CD4-positive, alpha-beta T cell treated with Interferon alpha-2 for 1 hour (primary cell): Measurements from ENCODE around the gene LRRC3.

ENCODE experiments used
- DNase-seq, 2 donors: peaks; one replicate each; pipeline ENCODE4 v3.0.0-alpha.2; 2020 to 2022

LRRC3 gene

DNA sequence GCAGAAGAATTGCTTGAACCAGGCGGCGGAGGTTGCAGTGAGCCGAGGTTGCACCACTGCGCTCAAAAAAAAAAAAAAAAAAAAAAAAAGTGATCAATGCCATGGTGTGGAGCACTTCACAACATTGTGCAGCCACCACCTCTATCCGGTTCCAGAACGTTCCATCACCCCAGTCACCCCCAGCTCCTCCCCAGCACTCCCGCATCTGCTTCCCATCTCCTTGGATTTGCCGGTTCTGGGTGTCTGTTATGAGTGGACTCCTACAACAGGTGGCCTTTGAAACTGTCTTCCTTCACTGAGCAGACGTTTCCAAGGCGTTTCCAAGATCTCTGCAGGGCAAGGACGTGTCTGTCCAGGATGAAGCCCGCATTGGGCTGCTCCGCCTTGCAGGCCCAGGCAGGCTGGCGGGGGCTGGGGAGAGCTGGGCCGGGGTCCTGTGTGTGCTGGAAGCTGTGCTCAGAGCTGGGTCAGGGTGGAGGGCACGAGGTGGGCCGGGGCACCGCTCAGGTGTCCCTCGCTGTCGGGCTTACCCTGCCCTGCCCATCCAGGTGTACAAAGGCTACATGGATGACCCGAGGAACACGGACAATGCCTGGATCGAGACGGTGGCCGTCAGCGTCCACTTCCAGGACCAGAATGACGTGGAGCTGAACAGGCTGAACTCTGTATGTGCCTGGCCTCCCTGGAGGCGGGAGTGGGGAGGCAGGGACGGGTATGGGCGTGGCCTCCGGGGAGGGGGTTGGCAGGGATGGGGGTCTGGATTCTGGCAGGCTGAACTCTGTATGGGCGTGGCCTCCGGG is 14.9 kb upstream of the LRRC3 start:
- no peak for DNase-seq

DNA sequence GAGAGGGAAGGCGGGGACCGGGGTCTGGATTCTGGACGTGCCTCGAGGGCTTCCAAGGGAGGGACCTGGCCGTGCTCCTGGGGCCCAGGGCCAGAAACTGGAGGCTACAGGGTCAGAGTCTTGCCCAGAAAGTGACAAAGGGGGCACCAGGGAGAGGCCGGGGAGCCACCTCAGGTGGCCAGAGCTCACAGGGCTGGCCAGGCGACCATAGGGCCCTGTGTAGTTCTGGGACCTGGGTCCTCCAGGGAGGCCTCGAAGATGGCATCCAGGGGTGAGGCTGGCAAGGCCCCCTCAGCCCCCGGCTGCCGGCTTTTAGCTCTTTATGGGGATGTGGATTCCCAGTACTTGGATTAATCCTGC is 14.3 kb upstream of the LRRC3 start:
- DNase-seq: no peak

DNA sequence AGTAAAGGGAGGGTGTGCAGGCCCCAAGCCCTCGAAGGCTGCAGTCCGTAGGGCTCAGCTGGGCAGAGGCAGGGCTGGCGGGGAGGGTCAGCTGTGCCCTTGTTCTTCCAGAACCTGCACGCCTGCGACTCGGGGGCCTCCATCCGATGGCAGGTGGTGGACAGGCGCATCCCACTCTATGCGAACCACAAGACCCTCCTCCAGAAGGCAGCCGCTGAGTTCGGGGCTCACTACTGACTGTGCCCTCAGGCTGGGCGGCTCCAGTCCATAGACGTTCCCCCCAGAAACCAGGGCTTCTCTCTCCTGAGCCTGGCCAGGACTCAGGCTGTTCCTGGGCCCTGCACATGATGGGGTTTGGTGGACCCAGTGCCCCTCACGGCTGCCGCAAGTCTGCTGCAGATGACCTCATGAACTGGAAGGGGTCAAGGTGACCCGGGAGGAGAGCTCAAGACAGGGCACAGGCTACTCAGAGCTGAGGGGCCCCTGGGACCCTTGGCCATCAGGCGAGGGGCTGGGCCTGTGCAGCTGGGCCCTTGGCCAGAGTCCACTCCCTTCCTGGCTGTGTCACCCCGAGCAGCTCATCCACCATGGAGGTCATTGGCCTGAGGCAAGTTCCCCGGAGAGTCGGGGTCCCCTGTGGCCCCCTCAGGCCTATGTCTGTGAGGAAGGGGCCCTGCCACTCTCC is 13.6 kb upstream of the LRRC3 start:
- no peak for DNase-seq

DNA sequence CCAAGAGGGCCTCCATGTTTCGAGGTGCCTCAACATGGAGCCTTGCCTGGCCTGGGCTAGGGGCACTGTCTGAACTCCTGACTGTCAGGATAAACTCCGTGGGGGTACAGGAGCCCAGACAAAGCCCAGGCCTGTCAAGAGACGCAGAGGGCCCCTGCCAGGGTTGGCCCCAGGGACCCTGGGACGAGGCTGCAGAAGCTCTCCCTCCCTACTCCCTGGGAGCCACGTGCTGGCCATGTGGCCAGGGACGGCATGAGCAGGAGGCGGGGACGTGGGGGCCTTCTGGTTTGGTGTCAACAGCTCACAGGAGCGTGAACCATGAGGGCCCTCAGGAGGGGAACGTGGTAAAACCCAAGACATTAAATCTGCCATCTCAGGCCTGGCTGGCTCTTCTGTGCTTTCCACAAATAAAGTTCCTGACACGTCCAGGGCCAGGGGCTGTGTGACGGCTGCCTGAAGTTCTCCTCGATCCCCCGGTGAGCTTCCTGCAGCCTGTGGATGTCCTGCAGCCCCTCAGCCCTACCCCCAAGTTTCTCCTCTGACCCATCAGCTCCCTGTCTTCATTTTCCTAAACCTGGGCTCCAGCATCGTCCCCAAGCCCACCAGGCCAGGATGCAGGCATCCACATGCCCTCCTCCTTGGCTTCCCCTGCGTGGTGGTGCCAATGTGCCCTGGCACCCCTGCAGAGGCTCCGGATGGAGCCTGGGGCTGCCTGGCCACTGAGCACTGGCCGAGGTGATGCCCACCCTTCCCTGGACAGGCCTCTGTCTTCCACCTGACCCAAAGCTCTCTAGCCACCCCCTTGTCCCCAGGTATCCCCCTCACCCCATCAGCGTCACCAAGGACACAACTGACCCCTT is 12.8 kb upstream of the LRRC3 start:
- no peak for DNase-seq

DNA sequence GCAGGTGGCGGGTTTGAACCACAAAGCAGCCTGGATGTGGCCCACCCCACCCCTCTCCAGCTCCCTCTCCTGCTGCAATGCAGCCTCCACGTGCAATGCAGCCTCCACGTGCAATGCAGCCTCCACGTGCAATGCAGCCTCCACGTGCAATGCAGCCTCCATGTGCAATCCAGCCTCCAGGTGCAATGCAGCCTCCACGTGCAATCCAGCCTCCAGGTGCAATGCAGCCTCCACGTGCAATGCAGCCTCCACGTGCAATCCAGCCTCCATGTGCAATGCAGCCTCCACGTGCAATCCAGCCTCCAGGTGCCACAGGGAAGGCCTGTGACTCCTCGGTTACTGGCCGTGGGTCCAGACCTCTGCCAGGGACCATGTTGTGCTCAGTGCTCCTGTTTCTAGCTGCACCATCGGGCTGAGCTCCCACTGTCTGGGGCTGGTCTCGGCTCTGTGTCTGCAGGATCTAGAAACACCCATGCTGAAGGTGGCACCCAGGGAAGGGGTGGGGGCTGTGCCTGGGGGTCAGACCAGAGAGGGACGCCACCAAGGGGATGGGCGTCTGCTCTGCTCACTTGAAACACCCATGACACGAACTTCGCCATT is 11.9 kb upstream of the LRRC3 start:
- DNase-seq: no peak

DNA sequence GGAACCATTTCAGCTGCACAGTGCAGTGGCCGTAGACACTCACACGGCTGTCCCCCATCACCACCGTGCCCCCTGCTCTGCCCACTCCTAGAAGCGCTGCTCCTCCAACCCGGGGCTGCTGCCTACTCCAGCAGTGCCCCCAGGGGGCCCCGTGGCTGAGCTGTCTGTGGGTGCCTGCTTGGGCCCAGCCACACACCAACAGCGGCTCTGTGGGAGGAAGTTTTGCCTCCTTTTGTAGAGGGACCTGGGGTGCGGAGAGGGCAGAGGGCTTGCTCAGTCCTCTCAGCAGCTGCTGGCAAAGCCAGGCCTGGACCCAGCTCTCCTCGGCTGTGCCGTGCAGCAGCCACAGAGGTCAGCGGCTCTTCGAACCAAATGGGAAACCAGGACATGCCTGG is 11.4 kb upstream of the LRRC3 start:
- DNase-seq: no peak

DNA sequence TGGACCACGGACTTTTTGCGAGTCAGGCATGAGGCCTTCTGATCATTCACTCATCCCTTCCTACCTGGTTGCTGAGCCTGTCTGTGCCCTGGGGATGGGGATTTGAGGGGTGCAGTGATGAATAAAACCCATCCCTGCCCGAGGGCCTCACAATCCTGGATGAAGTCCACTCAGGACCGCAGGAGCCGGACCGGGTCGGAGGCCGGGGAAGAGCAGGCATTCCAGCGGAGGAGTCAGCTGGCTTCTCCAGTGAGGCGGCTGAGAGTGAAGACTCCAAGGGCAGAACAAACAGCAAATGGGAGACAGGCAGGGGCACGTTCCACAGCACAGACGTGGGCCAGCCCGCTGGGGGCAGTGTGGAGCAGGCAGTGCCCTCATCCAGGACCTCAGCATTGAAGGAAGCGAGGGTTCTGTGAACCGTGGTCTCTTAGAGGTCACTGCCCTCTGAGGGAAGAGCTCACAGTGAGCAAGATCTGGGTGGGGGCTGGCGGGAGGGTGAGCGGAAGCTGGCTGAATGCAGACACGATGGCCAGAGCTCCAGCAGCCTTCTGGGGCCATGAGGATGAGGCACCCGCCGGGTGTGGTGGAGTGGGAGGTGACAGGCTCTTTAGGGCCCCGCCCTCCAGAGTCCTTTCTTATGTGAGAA is 10.9 kb upstream of the LRRC3 start:
- DNase-seq: no peak

DNA sequence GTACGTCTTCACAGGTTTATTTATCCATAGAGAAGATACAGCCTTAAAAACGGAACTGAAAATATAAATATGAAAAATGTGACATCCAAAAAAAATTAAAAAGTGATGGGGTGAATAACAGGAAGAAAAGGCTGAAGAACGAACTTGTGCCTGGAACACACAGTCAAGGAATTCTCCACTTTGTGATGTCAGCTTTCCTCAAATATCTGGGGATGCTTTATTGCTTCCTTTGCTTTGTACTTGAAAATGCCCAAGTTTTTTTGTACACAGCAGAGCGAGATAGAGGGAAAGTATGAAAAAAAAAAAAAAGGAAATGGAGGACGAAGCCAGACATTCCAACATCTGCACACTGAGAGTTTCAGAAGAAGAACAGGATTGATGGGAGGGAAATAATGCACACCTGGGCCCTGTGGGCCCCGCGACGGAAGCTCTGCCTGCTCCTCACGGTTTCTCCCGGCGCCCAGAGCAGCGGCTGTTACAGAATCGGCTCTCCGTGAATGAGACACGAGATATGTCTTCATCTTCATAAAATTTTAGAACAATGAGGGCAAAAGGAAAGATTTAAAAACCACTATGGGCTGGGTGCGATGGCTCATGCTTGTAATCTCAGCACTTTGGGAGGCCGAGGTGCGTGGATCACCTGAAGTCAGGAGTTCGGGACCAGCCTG is 10.0 kb upstream of the LRRC3 start:
- DNase-seq: no peak

DNA sequence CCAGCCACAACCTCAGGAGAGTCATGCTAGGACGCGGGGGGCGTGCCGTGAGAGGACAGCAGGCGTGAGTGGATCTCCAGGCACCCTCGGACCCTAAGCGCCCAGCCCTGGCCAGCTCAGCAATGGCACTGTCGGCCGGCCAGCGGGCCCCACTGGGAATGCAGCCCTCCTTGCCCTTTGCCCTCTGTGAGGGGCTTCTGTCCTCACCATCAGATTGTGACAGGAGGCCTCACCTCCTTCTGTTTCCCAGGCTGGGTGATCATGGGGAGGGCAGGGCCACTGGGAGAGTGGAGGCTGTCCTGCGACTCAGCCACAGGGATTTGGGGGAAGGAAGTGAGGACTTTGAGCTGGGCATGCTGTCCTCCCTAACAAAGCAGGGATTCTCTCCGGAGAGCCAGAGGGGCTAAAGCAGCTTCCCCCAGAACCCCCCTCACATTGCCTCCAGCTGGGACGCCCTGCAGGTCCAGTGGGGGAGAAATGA is 6.6 kb upstream of the LRRC3 start:
- no peak for DNase-seq

DNA sequence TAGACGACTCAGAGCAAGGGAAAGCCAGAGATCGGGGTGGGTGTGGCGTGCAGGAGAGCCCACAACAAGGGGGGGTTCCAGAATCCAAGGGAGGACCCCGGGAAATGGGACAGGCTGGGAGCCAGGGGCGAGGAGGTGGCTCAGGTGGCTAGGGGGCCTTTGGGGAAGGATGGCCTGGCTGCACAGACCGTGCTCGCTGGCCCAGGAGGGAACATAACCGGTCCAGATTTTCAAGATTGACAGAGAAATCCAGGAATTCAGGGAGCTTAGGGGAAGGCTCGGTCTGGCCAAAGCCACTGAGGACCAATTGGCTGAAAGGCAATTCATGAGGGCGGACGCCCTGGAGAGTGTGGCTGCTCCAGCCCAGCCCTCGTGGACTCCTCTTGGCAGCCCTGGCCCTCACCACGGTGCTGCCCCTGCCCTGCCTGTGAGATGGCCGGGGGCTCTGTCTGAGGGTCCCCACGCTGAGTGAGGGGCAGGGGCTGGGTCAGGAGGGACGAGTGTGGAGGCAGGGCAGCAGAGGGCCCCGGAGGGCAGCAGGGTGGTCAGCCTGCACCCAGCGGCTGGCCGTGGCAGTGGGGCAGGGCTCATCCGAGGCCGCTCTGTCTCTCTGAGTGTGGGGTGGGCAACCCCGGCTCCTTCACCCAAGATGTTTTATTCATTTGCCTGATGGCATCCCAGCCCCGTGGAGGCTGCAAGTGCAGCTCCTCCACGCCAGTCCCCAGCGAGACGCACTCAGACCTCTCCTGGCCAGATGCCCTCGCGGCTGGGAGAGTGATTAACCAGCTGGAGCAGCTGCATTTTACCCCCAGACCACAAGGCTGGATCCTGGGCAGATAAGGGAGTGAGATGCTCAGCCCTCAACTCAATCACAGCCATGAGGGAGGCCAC is 5.6 kb upstream of the LRRC3 start:
- DNase-seq: no peak

DNA sequence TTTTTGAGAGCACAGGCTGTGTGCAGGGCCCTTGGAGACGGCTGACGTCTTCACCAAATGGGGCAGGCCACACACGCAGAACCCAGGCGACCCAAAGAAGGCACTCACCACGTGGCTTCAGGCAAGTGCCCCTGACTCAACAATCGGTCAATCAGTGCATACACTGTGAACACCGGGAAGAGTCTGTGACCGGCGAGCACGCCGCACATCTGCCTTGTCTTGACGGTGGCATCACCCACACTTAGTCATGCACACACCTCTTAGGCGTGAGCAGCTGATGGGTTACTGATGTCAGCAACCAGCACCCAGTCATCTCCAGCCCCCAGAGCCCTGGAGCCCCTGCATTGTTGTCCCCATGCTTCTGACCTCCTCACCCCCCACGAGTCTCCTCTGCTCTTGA is 4.9 kb upstream of the LRRC3 start:
- no peak for DNase-seq

DNA sequence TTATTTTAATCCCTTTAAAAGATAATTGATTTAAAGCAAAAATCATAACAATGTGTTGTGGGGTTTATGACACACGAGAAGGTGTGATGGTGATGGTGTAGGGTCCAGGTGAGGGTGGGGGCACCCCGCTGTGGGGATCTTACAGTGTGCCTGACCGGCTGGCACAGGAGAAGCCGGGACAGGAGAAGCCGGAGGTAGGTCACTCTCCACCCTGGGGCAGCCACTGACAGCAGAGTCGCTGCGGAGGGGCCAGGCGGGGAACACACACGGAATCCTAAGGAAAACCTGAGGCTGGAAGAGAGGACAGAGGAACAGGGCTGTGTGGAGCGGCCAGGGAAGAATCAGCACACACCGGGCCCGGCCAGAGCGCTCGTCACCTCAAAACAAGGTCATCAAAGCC is 4.3 kb upstream of the LRRC3 start:
- no peak for DNase-seq

DNA sequence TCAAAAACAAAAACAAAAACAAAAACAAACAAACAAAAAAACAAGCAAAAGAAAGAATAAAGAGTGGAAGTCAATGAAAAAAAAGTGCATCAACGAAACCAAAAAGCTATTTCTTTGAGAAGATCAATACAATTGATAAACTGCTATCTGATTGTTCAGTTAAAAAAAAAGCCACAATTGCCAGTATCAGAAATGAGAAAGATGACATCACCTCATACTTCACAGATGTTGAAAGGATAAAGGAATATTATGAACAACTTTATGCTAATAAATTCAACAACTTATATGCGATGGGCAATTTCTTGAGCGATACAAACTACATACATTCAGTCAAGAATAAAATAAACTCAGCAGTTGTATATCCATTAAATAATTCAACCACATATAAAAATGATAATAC is 2.2 kb upstream of the LRRC3 start:
- DNase-seq: no peak

DNA sequence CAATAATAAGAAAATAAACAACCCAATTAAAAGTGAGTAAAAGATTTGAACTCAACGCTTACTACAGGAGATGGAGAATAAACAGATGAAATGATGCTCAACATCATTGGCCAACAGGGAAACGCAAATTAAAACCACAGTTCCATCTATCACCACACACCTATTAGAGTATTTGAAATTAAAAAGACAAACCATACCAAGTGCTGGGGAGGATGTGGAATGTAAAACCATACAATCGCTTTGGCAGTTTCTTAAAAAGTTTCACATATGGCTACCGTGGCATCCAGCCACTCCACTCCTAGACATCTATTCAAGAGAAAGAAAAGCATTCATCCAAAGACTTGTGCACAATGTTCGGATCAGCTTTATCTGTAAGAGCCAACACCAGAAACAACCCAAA is 1.3 kb upstream of the LRRC3 start:
- no peak for DNase-seq

DNA sequence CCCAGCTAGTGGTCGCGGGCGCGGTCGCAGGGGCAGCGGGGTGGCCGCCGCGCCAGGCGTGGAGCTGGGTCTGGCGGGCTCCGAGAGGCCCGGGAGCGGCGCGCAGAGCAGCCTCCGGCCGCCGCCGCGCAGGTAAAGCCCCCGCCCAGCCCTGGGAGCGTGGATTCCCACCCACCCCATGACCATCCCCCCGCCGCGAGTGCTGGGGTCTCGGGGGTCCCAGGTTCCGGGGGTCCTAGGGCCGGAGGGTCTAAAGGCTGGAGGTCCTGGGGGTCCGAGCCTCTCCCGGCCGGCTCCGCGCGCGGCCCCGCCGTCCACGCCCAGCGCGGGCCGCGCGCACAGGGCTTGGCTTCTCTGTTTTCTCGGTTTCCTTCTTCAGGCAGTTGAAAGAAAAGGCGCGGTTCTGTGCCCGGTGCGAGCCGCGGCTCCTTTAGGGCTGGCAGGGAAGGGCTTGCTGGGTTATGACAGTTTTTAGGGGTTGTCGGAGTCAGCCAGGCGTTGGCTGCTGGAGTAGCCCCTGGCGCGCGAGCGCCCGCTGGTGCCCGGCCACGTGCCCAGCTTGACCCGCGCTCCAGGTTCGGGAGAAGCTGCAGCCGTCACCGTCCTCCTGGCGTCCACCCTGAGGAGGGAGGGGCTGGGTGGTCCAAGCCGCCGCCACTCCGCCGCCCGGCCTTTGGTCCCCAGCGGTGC is 359 bp downstream of the LRRC3 start:
- peak; percentile 35 to 51 for DNase-seq

DNA sequence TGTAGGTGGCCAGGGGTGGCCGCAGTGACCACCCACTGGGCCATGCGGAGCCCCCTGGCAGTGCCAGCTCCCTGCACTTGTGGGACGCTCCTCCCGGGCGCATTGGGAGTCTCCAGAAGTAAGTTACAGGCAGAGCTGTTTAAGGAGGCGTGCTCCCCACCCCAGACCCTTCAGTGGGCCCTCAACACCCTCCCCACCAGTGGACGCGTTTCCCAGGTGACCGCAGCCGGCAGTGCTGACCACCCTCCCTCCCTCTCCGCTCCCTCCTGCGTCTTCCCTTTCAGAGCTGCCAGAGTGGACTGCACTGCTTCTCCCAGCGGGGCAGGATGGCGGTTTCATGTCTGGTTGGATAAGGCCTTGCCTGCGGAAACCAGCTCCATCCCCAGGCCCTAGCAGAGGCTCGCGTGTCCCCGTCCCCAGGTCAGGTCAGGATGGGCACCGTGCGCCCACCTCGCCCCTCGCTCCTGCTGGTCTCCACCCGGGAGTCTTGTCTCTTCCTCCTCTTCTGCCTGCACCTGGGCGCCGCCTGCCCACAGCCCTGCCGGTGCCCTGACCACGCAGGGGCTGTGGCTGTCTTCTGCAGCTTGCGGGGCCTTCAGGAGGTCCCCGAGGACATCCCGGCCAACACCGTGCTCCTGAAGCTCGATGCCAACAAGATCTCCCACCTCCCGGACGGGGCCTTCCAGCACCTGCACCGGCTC is 1.1 kb downstream of the LRRC3 start:
- DNase-seq: no peak

DNA sequence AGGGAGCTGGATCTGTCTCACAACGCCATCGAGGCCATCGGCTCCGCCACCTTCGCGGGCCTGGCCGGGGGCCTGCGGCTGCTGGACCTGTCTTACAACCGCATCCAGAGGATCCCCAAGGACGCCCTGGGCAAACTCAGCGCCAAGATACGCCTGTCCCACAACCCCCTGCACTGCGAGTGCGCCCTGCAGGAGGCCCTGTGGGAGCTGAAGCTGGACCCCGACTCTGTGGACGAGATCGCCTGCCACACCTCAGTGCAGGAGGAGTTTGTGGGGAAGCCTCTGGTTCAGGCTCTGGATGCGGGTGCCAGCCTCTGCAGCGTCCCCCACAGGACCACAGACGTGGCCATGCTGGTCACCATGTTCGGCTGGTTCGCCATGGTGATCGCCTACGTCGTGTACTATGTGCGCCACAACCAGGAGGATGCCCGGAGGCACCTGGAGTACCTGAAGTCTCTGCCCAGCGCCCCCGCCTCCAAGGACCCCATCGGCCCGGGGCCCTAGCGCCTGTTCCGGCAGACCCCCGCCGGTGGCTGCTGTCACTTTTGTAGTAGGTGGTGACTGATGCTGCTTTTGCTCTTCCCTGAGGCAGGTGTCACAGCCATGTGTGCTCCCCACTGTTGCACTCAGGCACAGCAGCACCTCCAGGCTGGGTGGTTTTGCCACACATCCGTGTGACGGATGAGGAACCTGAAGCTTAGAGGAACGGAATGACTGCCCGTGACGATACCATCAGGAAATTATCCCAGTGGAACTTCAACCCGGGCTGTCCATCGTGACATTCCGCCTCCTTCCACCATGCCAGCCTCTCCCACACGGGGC is 1.8 kb downstream of the LRRC3 start:
- no peak for DNase-seq

DNA sequence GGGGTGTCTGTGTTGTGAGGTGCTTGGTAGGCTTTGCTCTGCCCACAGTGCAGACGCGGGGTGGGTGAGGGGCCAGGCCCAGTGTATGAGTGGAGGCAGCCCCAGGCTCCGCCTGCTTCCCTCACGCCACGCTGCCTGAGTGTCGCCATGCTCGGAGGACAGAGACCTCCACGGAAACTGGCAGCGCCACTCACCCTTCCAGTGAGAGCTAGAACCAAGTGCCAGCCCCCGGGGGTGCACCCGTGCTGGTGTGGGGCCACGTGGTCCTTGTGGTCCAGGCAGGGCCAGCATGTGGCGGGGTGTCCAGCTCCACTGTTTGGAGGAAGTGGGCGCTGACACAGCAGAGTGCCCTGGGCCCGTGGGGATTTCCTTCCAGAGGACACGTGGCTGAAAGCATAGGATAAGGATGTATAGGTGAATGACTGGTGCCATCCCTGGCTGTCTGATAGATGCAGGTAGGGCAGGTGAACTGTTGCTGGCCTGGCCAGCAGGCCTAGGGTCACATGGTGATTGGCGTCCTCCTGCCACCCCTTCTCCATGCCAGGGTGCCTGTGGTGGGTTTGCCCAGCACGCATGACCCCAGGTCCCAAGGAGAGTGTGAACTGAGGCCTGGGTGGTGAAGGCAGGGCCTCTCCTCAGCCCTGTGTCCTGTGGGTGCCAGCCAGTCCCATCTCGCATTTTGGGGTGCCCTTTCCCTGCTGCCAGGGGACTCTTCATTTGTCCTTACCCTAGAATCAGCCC is 3.8 kb downstream of the LRRC3 start:
- DNase-seq: no peak
